ENCODE results near the gene SSPN.

DNA sequence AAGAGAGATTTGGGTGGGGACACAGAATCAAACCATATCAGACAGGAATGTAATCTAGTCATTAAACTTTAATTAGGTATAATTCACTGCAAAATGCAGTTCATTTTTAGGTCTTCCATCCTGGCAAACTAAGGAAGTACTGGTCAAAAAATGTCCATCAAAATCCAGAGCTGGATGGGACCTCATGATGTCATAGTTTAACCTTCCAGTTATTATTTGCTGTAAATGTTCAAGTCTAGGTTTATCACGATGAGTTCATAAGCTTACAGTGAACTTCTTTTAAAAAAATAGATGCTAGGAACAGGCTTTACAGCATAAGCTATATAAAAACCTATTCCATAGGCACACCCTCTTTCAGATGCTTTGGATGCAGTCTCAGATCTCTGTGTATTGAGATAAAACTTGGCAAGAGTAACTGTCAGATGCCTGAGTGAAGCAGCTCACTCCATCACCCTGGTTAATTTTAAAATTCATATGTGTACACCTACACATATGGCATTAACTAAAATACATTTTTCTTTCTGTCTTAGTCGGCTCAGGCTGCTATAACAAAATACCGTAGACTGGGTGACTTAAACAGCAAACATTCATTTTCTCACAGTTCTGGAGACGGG is 7.9 kb downstream of the SSPN start:
- TF ChIP-seq TAF1 (IDR thresholded peaks at IDR 0.05; ENCODE audit: borderline replicate concordance, low read depth, low read length), result no peak
- no peak for TF ChIP-seq POLR2A (IDR thresholded peaks at IDR 0.05; ENCODE audit: low read depth, low read length)
- TF ChIP-seq POLR2AphosphoS5 (IDR thresholded peaks at IDR 0.05; ENCODE audit: low read depth, low read length), result no peak

All from GM12892 (cell line).